Measurements from ENCODE around the gene EPHA7. TPM values are rescaled to one million over a fixed set of nuclear protein-coding genes. Genes with fewer than 3 reads are reported as not detected.

Gene EPHA7
- total RNA-seq, 4 donors from 2014 or later = under 0.01 to 0.39 (median 0.21) TPM

GRCh38 chr6:93437491-93437890 lies 18.1 kb upstream of the EPHA7 start:
- Histone ChIP-seq H3K4me3 (replicated peaks in 1 of 3) (no peak overlapping the region), H3K27ac (no peak overlapping the region), H3K36me3 (no peaks in the 10 kb centered on the region), H3K9me3 (no peaks in the 10 kb centered on the region), H3K4me1 (no peaks in the 10 kb centered on the region), H3K27me3 (no peaks in the 10 kb centered on the region)
- TF ChIP-seq POLR2A (IDR thresholded peaks at IDR 0.05) (no peak), CTCF (IDR thresholded peaks at IDR 0.05) (no peak)
- 91 to 98% methylated on average over 2 of the region's 2 CpGs for WGBS, 2 donors
- DNase-seq = no peak
- intact Hi-C loops (cut with DNase I) = no loop called here

GRCh38 chr6:93433592-93433991 lies 14.2 kb upstream of the EPHA7 start:
- Histone ChIP-seq H3K4me3 (replicated peaks in 1 of 3) (no peak overlapping the region), H3K9me3 (no peaks in the 10 kb centered on the region), H3K36me3 (no peaks in the 10 kb centered on the region), H3K27ac (no peak overlapping the region), H3K4me1 (no peaks in the 10 kb centered on the region), H3K27me3 (no peaks in the 10 kb centered on the region)
- TF ChIP-seq CTCF (IDR thresholded peaks at IDR 0.05) (no peak), POLR2A (IDR thresholded peaks at IDR 0.05) (no peak)
- intact Hi-C loops (cut with DNase I) = no loop called here
- no peak for DNase-seq
- WGBS, 2 donors = 59 to 66% methylated on average over 2 of the region's 2 CpGs

DNA sequence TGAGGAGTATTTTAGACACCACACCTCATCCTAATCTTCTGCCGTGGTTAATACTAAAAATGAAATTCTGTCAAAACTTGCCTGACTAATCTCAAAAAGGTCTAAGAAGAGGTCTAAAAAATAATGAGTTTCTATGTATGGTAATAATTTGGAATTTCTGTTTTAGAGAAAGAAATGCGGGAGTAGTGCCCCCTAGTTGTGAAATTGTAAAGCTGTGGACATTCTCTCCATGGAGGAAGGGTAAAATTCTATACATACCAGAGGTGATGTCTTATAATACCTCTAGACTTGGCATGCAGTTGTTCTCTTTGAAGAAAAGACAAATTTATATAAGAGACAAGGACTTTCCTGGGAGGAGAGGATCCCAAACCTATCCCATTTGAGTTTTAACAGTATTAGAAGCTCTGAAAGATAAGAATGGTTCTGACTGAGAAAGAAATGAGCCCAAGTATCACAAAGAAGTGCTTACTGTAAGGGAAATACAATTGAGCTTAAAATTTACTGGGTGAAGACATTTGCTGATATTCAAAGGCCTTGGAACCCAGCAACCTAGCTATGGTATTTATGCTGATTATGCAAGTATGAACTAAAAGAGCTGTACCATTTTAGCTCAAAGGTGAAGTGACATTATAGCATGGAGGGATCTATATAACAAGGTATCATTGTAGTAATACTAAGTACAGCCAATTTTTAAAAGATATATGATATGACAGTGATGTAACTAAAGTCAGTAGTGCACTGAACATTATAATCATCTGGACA lies 5.1 kb upstream of the EPHA7 start:
- Histone ChIP-seq H3K27ac (no peak overlapping the region), H3K4me1 (peaks cover 0 to 6% of the 10 kb centered on the region in 2 donors), H3K4me3 (replicated peaks in 1 of 3) (no peak overlapping the region), H3K27me3 (peaks cover 7% of the 10 kb centered on the region), H3K36me3 (no peaks in the 10 kb centered on the region), H3K9me3 (no peaks in the 10 kb centered on the region)
- 27 to 30% methylated on average over 2 of the region's 2 CpGs for WGBS, 2 donors
- DNase-seq = no peak
- intact Hi-C loops (cut with DNase I) = no loop called here
- TF ChIP-seq POLR2A (IDR thresholded peaks at IDR 0.05) = no peak
- TF ChIP-seq CTCF (IDR thresholded peaks at IDR 0.05) = peak in 4 of 6 experiments; percentile 32 to 51 (median 39)

DNA sequence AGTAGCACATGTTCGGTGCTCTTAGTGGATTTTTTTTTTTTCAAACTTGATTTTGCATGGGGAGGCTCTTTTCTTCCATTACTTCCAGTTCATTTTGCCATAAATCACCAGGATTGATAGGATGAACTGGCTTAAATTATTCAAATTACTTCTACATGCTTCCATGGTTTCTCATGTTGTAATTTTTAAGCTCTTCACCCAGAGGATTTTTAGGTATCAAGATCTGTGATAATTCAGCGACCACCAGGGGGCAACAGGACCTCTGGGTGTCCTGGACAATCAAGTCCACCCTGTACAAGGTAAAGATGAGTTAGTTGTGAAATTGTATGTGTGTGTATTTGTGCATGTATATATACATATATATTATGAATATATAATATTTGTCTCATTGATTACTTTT lies 4.2 kb upstream of the EPHA7 start:
- TF ChIP-seq CTCF (IDR thresholded peaks at IDR 0.05) (peak in 2 of 6 experiments; percentile 13 to 27), POLR2A (IDR thresholded peaks at IDR 0.05) (no peak)
- peak; percentile 26 to 34 for DNase-seq
- intact Hi-C loops (cut with DNase I) = no loop called here
- no peaks in the 10 kb centered on the region for H3K9me3 ChIP-seq
- no peak overlapping the region for H3K4me3 ChIP-seq (replicated peaks in 1 of 3)
- 48 to 49% methylated on average over 2 of the region's 2 CpGs for WGBS, 2 donors
- peaks cover 7% of the 10 kb centered on the region for H3K27me3 ChIP-seq
- H3K4me1 ChIP-seq = peaks cover under 1 to 11% of the 10 kb centered on the region in 2 donors
- no peak overlapping the region for H3K27ac ChIP-seq
- H3K36me3 ChIP-seq = no peaks in the 10 kb centered on the region

- WGBS, 2 donors = 9% methylated on average over 14 of the region's 14 CpGs
- peaks cover 15 to 31% of the 10 kb centered on the region in 2 donors for H3K4me1 ChIP-seq
- intact Hi-C loops (cut with DNase I) = no loop called here
- no peak for TF ChIP-seq POLR2A (IDR thresholded peaks at IDR 0.05)
- no peak for TF ChIP-seq CTCF (IDR thresholded peaks at IDR 0.05)
- H3K27ac ChIP-seq = no peak overlapping the region
- H3K4me3 ChIP-seq (replicated peaks in 1 of 3) = no peak overlapping the region
- no peaks in the 10 kb centered on the region for H3K9me3 ChIP-seq
- DNase-seq = no peak
- peaks cover 26% of the 10 kb centered on the region for H3K27me3 ChIP-seq
- H3K36me3 ChIP-seq = no peaks in the 10 kb centered on the region
Measured at GRCh38 chr6:93420163-93420795, 920 bp upstream of the EPHA7 start.

Data from thyroid gland (tissue), 4 donors.